Measurements from ENCODE around the gene PGM2. TPM values are rescaled to one million over a fixed set of nuclear protein-coding genes. Genes with fewer than 3 reads are reported as not detected.

The PGM2 gene
- total RNA-seq, 2 experiments from 2014 or later: 42.2 to 44.2 TPM

DNA sequence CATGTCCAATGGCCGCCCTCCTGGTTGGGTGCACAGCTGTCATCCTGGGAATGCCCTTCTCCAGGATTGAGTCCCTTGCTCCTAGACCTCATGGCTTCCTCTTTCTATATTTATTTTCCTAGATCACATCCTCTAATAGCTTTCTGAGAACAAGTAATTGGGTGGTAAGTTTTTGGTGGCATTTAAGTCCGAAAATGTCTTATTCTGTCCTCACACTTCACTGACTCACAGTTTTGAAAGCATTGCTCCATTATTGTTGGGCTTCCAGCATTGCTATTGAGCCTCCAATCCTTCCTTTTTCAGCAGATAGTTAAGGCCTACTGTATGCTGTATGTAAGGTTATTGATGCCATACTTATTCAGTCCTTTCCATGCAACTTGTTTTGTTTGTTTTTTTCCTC lies 25.9 kb downstream of the PGM2 start:
- POLR2A ChIA-PET: no interaction called here
- no peaks in the 10 kb centered on the region for H3K4me1 Mint-ChIP-seq
- no peak overlapping the region for H3K27ac Mint-ChIP-seq
- H3K36me3 Mint-ChIP-seq: peaks cover 28% of the 10 kb centered on the region
- no peaks in the 10 kb centered on the region for H3K27me3 Mint-ChIP-seq
- DNase-seq: no peak
- no peak for ATAC-seq (ENCODE audit: low read depth)
- H3K4me3 Mint-ChIP-seq: no peak overlapping the region
- no peaks in the 10 kb centered on the region for H3K9me3 Mint-ChIP-seq

DNA sequence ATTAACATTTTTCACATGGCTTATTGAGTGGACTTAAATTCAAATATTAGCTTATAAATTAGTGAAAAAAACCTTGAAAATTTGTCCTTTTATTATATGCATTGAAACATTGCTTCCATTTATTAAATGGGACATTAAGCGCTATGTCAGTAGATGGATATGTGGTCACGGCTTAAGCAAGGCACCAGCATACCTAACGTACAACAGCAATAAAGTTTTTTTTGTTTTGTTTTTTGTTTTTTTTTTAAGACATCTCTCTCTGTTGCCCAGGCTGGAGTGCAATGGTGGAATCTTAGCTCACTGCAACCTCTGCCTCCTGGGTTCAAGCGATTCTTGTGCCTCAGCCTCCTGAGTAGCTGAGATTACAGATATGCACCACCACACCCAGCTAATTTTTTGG lies 31.6 kb downstream of the PGM2 start:
- H3K9me3 Mint-ChIP-seq: no peaks in the 10 kb centered on the region
- DNase-seq: no peak
- H3K27me3 Mint-ChIP-seq: no peaks in the 10 kb centered on the region
- POLR2A ChIA-PET: interaction anchor here (1.0 kb wide), 1 partner anchor 56 kb away, joined by 3 read pairs; no protein-coding TSS in a partner anchor
- no peak overlapping the region for H3K4me3 Mint-ChIP-seq
- H3K4me1 Mint-ChIP-seq: no peaks in the 10 kb centered on the region
- no peak overlapping the region for H3K27ac Mint-ChIP-seq
- H3K36me3 Mint-ChIP-seq: peaks cover 31% of the 10 kb centered on the region
- ATAC-seq (ENCODE audit: low read depth): no peak

DNA sequence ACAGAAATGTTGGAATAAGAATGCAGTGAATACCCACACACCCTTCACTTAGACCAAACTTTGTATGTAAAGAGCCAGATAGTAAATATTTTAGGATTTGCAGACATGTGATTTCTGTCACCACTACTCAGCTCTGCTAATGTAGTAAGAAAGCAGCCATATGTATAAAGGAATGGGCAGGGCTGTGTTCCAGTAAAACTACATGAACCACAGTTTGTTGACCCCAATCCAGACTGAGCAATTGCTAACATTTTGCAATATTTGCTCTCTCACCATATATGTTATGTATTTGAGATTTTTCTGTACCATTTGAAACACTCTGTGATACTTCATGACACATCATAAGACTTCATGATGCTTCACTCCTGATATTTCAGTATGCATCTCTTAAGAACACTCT lies 32.4 kb downstream of the PGM2 start:
- no peaks in the 10 kb centered on the region for H3K27me3 Mint-ChIP-seq
- no peaks in the 10 kb centered on the region for H3K9me3 Mint-ChIP-seq
- POLR2A ChIA-PET: no interaction called here
- peaks cover 29% of the 10 kb centered on the region for H3K36me3 Mint-ChIP-seq
- H3K4me3 Mint-ChIP-seq: no peak overlapping the region
- ATAC-seq (ENCODE audit: low read depth) (no peak), DNase-seq (no peak)
- H3K4me1 Mint-ChIP-seq: no peaks in the 10 kb centered on the region
- no peak overlapping the region for H3K27ac Mint-ChIP-seq

DNA sequence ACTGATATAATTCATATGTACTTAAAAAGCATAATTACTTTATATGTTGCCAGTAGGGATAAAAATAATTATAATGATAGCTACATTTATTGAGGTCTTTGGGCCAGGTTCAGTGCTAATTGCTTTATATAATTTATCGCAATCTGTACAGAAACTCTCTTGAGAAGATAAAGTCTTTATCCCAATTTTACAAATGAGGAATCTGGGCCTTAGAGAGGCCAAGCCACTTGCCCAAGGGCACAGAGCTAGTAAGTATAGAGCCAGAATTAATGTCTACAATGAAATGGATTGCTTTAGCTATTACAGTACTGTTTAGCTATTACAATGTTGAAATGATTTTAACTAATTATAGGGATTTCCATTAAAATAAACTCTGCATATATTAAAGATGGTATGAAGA lies 33.8 kb downstream of the PGM2 start:
- no peaks in the 10 kb centered on the region for H3K4me1 Mint-ChIP-seq
- ATAC-seq (ENCODE audit: low read depth) (no peak), DNase-seq (no peak)
- H3K27ac Mint-ChIP-seq: no peak overlapping the region
- no peaks in the 10 kb centered on the region for H3K9me3 Mint-ChIP-seq
- peaks cover 23% of the 10 kb centered on the region for H3K36me3 Mint-ChIP-seq
- H3K27me3 Mint-ChIP-seq: no peaks in the 10 kb centered on the region
- POLR2A ChIA-PET: no interaction called here
- H3K4me3 Mint-ChIP-seq: no peak overlapping the region

DNA sequence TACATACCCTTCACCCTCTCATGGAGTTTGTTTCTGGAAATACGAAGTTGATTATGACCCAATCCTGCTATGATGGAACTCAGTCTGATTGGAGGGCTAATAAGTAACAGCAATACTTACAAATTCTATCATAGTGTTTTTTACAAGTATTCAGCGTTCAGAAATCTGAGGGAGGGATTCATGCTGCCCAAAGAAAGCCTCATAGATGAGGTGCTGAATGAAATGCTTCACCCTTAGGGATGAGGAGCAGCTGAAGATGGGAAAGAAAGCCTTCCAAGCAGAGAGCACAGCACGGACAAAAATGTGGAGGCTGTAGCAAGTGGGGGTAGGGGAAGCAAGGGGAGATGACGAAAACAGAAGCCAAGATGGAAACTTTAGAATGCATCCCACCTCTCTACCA lies 36.5 kb downstream of the PGM2 start:
- H3K27ac Mint-ChIP-seq: no peak overlapping the region
- peaks cover 37% of the 10 kb centered on the region for H3K36me3 Mint-ChIP-seq

DNA sequence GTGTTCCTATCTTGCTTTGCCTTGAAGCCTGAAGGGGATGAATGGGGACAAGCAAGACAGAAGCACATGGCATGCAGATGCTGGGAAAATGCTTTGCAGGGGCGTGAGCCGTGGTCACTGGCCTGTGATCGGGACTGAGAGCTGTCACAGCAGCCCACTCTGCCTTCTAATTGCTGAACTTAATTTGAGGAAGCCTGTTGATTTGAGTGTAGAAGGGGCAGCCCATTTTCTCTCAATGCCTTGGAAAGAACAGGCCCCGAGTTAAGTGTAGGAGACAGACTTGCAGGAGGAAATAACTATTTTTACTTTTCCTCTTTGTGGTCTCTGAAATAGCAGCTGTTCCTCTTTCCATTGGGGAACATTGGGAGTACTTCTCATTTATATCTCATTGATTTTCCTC lies 38.3 kb downstream of the PGM2 start:
- ATAC-seq (ENCODE audit: low read depth) (no peak), DNase-seq (no peak)
- Mint-ChIP-seq H3K36me3 (peaks cover 36% of the 10 kb centered on the region), H3K4me3 (no peak overlapping the region), H3K4me1 (no peaks in the 10 kb centered on the region), H3K27me3 (no peaks in the 10 kb centered on the region), H3K9me3 (no peaks in the 10 kb centered on the region), H3K27ac (no peak overlapping the region)
- POLR2A ChIA-PET: no interaction called here

More for the DNA sequence above, 36.5 kb downstream of the PGM2 start:
- POLR2A ChIA-PET: no interaction called here
- DNase-seq (no peak), ATAC-seq (ENCODE audit: low read depth) (no peak)
- H3K4me3 Mint-ChIP-seq: no peak overlapping the region
- H3K4me1 Mint-ChIP-seq: no peaks in the 10 kb centered on the region
- no peaks in the 10 kb centered on the region for H3K27me3 Mint-ChIP-seq
- no peaks in the 10 kb centered on the region for H3K9me3 Mint-ChIP-seq

DNA sequence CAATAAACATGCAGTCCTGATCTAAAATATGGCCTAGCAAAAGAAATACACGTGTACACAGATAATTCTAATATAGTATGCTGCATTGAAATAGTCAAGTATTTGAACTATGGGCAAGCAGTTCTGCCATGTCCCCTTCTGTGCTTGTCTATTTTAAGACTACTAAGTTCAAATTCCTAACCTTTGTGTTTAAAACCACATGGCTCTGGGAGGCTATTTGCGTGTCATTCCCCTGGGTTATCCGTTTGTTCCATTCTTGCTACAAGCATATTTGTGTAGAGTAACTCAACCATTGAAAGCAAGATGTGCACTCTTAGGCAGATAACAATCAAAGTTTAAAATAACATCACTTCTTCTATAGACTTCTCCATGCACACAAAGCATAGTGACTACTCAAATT lies 39.0 kb downstream of the PGM2 start:
- Mint-ChIP-seq H3K4me3 (no peak overlapping the region), H3K27ac (no peak overlapping the region), H3K9me3 (no peaks in the 10 kb centered on the region), H3K27me3 (no peaks in the 10 kb centered on the region), H3K36me3 (peaks cover 36% of the 10 kb centered on the region), H3K4me1 (no peaks in the 10 kb centered on the region)
- ATAC-seq (ENCODE audit: low read depth): no peak
- POLR2A ChIA-PET: no interaction called here
- no peak for DNase-seq

DNA sequence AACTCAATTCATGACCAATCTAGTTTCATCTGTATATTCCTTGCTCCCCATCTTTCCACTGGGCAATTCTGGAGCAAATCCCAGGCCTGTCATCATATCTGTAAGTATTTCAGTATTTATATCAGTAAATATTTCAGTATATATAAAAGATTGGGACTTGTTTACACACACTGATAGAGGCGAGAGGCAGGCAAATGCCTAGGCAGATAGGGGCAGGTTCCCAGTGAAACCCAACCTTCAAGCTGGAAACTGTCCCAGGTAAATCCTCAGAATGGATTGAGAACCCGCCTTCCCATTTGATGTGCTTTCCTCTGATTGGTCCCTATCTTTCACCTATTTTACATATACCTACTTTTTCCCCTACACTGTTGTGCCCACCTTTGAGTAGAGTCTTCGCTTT lies 40.6 kb downstream of the PGM2 start:
- ATAC-seq (ENCODE audit: low read depth) (no peak), DNase-seq (no peak)
- POLR2A ChIA-PET: interaction anchor here (1.0 kb wide), 1 partner anchor 40 kb away, joined by 3 read pairs; the partner anchor contains the start of gene PGM2
- Mint-ChIP-seq H3K9me3 (no peaks in the 10 kb centered on the region), H3K4me1 (peaks cover 5% of the 10 kb centered on the region), H3K27ac (no peak overlapping the region), H3K27me3 (no peaks in the 10 kb centered on the region), H3K4me3 (no peak overlapping the region), H3K36me3 (peaks cover 40% of the 10 kb centered on the region)

DNA sequence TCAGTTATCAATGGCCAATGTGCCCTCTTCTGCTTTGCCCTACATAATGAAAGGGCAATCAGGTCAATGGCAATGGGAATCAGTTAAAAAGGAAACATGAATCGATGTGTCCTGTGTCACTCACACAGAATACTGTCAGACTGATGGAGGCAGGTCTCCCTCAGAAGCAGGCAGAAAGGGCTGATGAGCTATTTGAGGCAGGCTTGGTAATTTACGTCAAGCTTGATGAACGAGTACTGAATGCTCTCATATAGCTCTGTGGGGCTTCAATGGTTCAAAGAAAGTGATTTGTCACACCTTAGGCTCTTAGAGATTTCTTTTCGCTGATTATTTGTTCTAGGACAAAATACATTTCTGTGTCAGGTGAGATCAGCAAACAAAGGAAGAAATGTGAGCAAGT lies 41.8 kb downstream of the PGM2 start:
- no peak for DNase-seq
- Mint-ChIP-seq H3K9me3 (no peaks in the 10 kb centered on the region), H3K27me3 (no peaks in the 10 kb centered on the region), H3K4me3 (no peak overlapping the region), H3K36me3 (peaks cover 36% of the 10 kb centered on the region), H3K4me1 (peaks cover 12% of the 10 kb centered on the region), H3K27ac (no peak overlapping the region)
- POLR2A ChIA-PET: interaction anchor here (0.6 to 1.0 kb wide), 2 partner anchors 9 to 41 kb away, joined by 3 to 5 read pairs; partner anchors contain the start of gene PGM2
- no peak for ATAC-seq (ENCODE audit: low read depth)

DNA sequence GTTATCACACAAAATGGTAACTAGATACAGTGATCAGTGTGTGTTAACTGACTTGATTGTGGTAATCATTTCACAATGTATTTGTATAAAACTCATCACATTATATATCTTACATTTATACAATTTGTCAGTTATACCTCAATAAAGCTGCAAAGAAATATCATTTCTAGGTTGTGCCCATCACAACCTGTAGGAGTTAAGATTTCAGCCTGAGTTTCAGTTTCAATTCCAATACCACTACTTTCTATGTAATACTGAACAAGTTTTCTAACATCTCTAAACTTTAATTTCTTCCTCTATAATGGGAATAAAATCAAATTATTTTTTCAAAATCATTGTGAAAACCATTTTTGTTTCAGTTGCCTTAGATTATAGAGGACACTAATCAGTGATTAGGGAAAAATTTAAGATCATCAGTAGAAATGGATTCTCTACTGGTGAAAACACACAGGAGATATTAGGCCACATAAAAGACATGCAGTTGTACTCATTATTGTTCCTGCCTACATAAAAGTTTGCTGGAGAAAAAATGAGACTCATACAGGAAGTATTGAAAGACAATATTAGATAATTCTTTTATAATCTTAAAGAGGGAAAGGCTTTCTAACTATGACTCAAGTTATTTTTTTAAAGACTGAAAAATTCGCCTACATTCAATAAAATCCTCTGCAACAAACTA lies 46.0 kb downstream of the PGM2 start:
- ATAC-seq (ENCODE audit: low read depth) (peak; percentile 76), DNase-seq (no peak)
- Mint-ChIP-seq H3K4me1 (peaks cover 13% of the 10 kb centered on the region), H3K9me3 (no peaks in the 10 kb centered on the region), H3K27ac (peak overlapping the region; percentile 78), H3K4me3 (peak overlapping the region; percentile 64), H3K27me3 (no peaks in the 10 kb centered on the region), H3K36me3 (peaks cover 20% of the 10 kb centered on the region)
- POLR2A ChIA-PET: interaction anchor here (1.2 kb wide), 1 partner anchor 19 kb away, joined by 5 read pairs; the partner anchor contains the start of gene TBC1D1

DNA sequence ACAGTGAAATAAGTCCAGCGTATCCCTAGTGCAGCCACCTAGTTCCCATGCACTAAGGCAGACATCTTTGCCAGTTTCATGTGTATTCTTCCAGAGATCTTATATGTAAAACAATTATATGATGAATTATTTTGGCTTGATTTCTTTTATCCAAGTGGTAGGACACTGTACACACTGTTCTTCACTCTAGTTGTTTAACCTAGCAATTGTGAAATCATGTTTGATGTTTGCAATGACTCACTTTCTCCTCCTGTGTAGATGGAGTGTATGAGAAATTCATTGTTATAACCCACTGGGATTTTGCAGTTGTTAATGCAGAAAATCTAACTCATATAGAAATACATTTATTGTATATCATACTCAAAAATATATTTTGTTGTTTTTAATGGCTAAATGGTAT lies 46.9 kb downstream of the PGM2 start:
- Mint-ChIP-seq H3K36me3 (peaks cover 14% of the 10 kb centered on the region), H3K9me3 (no peaks in the 10 kb centered on the region), H3K27ac (no peak overlapping the region), H3K4me1 (peaks cover 13% of the 10 kb centered on the region), H3K4me3 (no peak overlapping the region), H3K27me3 (no peaks in the 10 kb centered on the region)
- DNase-seq: no peak
- ATAC-seq (ENCODE audit: low read depth): peak; percentile 41
- POLR2A ChIA-PET: no interaction called here

DNA sequence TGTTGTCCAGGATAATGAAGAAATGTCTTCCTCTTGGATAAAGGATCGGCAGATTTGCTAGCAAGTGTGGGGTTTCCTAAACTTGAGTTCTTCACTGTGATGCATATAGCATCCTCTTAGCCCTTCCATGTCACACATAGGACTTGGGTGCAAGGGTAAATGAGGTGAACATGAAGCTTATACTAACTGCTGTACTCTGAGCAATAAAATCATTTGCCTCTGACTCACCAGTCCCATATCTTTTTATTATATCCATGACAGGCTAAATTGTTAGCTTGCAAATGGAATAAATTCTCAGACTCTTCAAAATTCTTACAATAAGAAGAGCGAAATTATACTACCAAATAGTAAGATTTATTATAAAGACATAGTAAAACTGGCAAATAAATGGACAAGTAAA lies 49.7 kb downstream of the PGM2 start:
- Mint-ChIP-seq H3K4me1 (peaks cover 16% of the 10 kb centered on the region), H3K27ac (no peak overlapping the region), H3K27me3 (no peaks in the 10 kb centered on the region), H3K36me3 (peaks cover 5% of the 10 kb centered on the region), H3K9me3 (no peaks in the 10 kb centered on the region), H3K4me3 (no peak overlapping the region)
- no peak for ATAC-seq (ENCODE audit: low read depth)
- POLR2A ChIA-PET: interaction anchor here (0.6 kb wide), 1 partner anchor 55 kb away, joined by 3 read pairs; no protein-coding TSS in a partner anchor
- no peak for DNase-seq

DNA sequence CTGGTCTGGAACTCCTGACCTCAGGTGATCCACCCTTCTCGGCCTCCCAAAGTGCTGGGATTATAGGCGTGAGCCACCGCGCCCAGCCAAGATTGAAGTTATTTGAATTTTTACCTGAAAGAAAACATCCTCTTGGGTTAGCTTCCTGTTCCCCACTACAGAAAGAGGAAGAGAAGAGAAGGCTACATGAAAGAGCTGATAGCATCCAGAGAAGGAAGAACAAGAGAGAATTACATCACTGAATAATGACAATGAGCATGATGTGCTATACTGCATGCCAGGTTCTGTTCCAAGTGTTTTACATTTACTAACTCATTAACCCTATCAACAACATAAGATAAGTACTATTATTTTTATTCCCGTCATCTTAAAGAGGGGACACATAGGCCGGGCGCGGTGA lies 52.9 kb downstream of the PGM2 start:
- ATAC-seq (ENCODE audit: low read depth) (no peak), DNase-seq (no peak)
- Mint-ChIP-seq H3K36me3 (peaks cover 1% of the 10 kb centered on the region), H3K9me3 (no peaks in the 10 kb centered on the region), H3K27ac (no peak overlapping the region), H3K27me3 (peaks cover 4% of the 10 kb centered on the region), H3K4me1 (peaks cover 4% of the 10 kb centered on the region), H3K4me3 (no peak overlapping the region)
- POLR2A ChIA-PET: interaction anchor here (1.0 kb wide), 1 partner anchor 12 kb away, joined by 3 read pairs; no protein-coding TSS in a partner anchor

DNA sequence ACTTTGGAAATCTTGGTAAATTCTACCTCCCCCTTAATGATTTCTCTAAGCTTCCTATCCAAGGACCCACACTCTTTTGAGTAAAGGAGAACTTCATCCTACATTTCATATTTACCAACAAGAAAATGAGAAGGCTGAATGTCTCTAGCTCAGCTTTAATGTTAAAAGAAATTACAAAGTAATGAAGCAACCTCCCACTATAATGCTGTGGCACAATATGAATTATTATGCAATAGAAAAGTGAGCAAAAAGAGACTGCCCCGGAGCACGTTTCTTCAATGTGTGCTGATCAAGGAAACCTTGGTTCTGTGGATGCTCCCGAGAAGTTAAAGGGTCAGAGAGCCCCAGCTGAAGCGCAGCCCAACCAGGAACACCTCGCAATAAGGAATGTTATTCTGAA lies 55.3 kb downstream of the PGM2 start:
- ATAC-seq (ENCODE audit: low read depth): no peak
- H3K27ac Mint-ChIP-seq: no peak overlapping the region

More for the DNA sequence above, 55.3 kb downstream of the PGM2 start:
- Mint-ChIP-seq H3K9me3 (no peaks in the 10 kb centered on the region), H3K4me3 (no peak overlapping the region), H3K4me1 (peaks cover 12% of the 10 kb centered on the region), H3K27me3 (peaks cover 5% of the 10 kb centered on the region), H3K36me3 (peaks cover 1% of the 10 kb centered on the region)
- POLR2A ChIA-PET: interaction anchor here (1.7 kb wide), 1 partner anchor 10 kb away, joined by 3 read pairs; no protein-coding TSS in a partner anchor
- DNase-seq: no peak
